GM19452 (cell line): ENCODE measurements around the gene STAU1.
"Not testable (repeated sequence)": the region's sequence is repeated elsewhere in the genome, so short reads cannot be mapped to it uniquely, and the experiment has no call there.

Experiments used
- ATAC-seq: cut with Tn5 transposase; IDR thresholded peaks from one replicate; pipeline ENCODE4 v1.9.1; 2021; ENCODE audit not compliant: unreplicated experiment

The STAU1 gene

DNA sequence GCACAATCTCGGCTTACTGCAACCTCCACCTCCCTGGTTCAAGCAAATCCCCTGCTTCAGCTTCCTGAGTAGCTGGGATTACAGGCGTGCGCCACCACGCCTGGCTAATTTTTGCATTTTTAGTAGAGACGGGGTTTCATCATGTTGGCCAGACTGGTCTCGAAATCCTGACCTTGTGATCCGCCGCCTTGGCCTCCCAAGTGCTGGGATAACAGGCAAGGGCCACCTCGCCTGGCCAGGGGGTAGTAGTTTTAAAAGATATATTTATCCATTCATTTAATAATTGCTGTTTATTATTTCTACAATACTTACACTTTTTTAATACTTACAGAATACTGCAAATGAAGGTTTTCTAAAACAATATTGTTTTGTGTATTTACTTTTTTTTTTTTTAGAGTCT, 15.6 kb upstream of the STAU1 start:
- ATAC-seq: no peak

DNA sequence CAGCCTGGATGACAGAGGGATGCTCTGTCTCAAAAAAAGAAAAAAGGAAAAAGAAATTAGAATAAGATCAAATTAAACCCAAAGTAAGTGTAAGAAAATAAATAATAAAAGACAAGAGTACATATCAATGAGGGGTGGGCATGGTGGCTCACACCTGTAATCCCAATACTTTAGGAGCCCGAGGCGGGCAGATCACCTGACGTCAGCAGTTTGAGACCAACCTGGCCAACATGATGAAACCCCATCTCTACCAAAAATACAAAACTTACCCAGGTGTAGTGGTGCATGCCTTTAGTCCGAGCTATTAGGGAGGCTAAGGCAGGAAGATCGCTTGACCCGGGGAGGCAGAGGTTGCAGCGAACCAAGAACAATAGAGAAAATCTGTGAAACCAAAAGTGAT, 14.9 kb upstream of the STAU1 start:
- no peak for ATAC-seq

DNA sequence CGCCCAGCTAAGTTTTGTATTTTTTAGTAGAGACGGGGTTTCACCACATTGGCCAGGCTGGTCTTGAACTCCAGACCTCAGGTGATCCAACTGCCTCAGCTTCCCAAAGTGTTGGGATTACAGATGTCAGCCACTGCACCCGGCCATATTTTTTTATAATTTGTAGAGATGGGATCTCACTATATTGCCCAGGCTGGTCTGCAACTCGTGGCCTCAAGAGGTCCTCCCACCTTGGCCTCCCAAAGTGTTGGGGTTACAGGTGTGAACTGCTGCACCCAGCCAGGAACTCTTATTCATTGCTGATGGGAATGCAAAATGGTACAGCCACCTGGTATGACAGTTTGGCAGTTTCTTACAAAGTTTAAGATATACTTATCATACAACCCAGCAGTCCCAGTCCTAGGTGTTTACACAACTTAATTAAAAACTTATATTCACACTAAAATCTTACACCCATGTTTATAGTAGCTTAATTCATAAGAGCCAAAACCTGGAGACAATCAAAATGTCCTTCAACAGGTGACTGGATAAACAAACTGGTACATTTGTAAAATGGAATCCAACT, 11.7 kb upstream of the STAU1 start:
- ATAC-seq: no peak

DNA sequence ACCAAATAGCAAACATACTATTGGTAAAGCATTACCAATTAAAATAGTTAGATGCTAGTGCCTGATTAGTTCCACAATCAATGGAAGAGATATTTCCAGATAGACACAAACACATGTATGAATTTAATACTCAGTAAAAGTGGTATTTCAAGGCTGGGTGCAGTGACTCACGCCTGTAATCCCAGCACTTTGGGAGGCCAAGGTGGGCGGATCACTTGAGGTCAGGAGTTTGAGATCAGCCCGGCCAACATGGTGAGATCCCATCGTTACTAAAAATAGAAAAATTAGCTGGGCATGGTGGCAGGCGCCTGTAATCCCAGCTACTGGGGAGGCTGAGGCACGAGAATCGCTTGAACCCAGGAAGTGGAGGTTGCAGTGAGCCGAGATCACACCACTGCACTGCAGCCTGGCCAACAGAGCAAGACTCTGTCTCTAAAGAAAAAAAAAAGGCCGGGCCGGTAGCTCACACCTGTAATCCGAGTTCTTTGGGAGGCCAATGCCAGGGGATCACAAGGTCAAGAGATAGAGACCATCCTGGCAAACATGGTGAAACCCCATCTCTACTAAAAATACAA, 4.9 kb upstream of the STAU1 start:
- ATAC-seq: not testable (repeated sequence)

- ATAC-seq: no peak
These were observed 744 bp downstream of the STAU1 start for GRCh38 chr20:49187330-49187850.

GRCh38 chr20:49186535-49187329, 1.4 kb downstream of the STAU1 start:
- ATAC-seq: no peak

GRCh38 chr20:49185071-49185761, 2.9 kb downstream of the STAU1 start:
- no peak for ATAC-seq

DNA sequence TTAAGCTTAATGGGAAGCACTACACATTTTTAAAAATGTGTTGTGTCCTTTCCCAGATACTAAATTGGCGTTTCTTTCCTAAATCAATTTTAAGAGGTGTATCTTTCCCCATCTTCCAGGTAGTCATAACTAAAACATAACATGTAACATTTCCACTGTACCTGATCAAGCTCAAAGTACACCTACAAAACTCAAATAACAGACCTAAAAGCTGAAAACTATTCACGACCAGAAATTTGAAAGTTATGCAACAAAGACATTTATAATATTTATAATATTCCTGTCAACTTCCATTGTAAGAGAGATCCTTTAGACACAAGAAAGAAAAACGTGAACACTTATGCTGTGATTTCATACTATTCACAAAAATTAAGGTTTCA, 3.5 kb downstream of the STAU1 start:
- no peak for ATAC-seq

DNA sequence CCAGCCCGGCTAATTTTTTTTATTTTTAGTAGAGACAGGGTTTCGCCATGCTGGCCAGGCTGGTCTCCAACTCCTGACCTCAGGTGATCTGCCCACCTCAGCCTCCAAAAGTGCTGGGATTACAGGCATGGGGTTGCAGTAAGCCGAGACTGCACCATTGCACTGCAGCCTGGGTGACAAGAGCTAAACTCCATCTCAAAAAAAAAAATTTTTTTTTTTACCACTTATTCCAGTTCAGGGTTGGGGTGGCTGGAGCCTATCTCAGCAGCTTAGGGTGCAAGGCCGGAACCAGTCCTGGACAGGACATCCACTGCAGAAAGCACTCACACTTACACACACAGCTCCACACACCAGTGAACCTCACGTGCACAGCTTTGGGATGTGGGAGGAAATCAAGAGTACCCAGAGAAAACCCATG, 4.0 kb downstream of the STAU1 start:
- not testable (repeated sequence) for ATAC-seq

DNA sequence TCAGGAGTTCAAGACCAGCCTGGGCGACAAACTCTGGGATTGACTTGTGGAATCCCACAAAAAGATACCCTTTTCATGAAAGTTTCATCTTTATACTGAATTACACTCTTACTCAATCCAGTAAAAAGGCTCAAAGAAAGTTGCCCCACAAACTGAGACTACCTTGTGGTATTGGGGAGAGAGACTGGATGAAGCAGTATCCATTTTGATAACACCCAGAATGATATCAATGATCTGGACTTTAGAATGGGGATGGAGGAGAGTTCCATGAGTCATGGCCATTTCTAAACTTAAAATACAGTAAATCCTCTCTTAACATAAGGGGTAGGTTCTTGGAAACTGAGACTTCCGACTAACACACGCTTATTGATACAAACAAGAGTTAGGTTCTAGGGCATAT, 4.7 kb downstream of the STAU1 start:
- ATAC-seq: no peak

GRCh38 chr20:49181265-49181877, 6.8 kb downstream of the STAU1 start:
- no peak for ATAC-seq

DNA sequence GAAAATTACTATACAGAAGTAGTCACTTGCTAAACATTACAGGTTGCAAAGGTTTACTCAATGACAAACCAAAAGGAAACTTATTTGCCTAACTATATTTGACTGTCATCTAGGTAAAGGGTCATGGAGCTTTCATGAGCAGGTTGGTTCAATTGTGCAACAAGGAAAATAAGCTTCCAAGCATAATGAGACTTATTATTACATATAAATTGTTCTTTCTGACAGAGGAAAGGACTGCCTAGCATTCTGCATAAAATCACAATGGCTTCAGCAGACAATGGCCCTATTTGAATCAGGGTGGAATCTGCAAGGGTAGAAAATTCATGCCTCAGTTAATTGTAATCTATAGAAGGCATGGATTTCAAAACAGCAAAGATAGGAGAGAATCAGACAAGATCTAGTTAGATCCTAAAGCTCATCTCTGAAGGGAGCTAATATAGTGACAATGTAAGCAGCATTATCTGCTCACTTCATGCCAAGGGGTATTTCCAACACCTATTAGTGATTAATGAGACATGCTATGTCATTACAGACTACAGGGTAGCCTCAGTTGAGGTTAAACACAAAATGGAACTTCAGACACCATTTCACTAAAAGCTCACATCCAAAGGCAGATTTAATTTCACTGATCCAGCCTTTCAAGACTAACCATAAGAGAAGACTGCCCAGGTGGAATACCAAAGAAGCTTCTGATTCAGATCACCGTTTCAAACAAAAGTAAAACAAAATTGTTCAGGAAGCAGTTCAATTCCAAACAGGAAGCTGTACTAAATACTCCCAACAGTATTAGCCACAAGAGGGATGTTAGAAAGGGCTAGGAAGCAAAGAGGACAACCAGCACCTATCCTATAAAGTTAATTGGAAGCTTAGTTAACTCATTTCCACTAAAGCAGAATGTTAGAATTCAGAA, 8.5 kb downstream of the STAU1 start:
- ATAC-seq: no peak

DNA sequence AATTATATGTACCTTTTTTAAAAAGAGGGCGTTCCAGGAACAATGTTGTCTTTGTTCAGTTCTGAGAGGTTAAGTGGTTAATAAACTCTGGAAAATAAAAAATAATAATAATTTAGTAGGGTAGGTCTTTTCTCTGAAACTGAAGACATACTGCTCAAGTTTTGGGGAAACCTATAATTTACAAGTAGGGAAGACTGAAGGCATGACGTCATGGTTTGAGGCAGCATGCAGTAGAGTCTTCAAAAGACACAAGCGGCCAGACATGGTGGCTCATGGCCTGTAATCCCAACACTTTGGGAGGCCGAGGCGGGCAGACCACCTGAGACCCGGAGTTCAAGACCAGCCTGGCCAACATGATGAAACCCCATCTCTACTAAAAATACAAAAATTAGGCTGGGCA, 14.0 kb downstream of the STAU1 start:
- no peak for ATAC-seq

- ATAC-seq: no peak
These were observed 15.7 kb downstream of the STAU1 start for GRCh38 chr20:49172413-49172812.

- no peak for ATAC-seq
These were observed 16.2 kb downstream of the STAU1 start for GRCh38 chr20:49171909-49172308.

DNA sequence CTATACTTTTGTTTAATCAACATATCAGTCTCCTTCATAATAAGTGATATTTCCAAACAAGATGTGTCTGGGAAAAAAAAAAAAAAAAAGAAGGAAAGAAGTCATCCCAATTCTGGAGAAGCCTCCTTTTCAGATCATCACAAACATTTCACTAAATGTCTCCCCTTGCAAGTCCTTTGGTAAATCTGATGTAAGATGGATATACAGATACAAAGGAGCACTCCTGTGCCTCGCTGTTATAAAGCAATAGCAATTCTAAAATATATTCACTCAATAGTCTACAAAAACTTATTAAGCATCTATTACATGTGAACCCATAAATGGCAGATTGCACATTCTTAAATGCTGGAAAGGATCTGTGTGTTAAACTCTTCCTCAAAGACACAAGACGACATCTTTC, 17.4 kb downstream of the STAU1 start:
- ATAC-seq: no peak

DNA sequence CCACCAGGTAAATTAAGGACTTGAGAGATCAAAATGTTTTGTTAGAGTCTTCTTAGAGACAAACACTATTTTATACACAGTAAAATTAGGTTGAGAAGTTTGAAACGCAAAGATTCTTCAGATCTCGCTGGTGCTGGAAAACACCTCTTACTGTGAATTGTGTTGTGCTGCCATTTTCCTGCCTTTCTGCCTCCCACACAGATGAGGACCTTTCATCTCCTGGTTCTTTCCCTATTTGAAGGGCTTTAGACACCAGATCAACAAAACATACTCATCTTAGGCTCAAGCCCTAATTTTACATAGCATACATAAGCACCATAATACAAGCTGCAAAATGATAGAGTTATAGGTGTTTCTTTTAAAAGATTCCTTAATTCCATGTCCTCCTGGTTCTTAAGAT, 18.6 kb downstream of the STAU1 start:
- no peak for ATAC-seq

DNA sequence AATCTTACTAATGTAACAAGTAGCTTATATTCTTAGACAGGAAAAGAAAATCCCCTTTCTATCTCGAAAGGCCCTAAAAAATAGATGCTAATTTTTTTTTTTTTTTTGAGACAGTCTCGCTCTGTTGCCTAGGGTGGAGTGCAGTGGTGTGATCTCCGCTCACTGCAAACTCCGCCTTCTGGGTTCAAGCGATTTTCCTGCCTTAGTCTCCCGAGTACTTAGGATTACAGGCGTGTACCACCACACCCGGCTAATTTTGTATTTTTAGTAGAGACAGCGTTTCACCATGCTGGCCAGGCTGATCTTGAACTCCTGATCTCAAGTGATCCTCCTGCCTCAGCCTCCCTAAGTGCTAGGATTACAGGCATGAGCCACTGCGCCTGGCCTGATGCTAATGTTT, 19.3 kb downstream of the STAU1 start:
- not testable (repeated sequence) for ATAC-seq

DNA sequence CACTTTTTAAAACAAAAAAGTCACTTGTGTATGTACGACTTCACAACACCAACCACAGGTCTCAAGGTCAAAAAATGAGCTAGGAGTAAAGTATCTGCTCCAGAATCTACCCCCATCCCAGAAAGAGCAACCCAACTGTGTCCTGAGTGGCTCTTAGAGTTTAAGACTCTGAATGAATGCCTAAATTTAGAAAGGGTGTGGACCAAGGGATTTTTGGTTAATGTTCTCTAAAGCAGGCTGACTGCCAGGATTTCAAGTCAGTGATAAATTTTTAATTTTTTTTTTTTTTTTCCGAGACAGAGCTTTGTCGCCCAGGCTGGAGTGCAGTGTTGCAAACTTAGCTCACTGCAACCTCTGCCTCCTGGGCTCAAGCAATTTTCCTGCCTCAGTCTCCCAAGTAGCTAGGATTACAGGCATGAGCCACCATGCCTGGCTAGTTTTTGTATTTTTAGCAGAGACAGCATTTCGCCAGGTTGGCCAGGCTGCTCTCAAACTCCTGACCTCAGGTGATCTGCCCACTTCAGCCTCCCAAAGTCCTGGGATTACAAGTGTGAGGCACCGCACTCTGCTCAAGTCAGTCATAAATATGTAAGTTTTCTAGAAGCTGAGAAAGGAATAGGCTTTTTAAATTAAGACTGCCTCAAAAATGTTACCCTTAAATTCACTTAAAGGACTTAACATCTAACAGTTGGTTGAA, 20.2 kb downstream of the STAU1 start:
- no peak for ATAC-seq
